Effector CD4-positive, alpha-beta T cell (primary cell): ENCODE data around the gene UPK2.
"Not testable (repeated sequence)": the region's sequence is repeated elsewhere in the genome, so short reads cannot be mapped to it uniquely, and the experiment has no call there.

Source experiments
- DNase-seq: peaks from one replicate; pipeline ENCODE4 v3.0.0-alpha.2; 2020

UPK2 gene

DNA sequence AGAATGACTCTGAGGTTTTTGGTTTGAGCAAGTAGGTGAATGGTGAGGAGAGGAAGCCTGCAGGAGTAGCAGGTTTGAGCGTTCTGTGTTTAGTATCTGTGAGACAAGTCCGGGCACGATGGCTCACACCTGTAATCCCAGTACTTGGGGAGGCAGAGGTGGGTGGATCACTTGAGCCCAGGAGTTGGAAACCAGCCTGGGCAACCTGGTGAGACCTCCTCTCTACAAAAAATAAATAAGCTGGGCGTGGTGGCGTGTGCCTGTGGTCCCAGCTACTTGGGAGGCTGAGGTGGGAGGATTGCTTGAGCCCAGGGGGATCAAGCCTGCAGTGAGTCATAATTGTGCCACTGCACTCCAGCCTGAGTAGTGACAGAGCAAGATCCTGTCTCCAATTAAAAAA, 32.2 kb downstream of the UPK2 start:
- no peak for DNase-seq

DNA sequence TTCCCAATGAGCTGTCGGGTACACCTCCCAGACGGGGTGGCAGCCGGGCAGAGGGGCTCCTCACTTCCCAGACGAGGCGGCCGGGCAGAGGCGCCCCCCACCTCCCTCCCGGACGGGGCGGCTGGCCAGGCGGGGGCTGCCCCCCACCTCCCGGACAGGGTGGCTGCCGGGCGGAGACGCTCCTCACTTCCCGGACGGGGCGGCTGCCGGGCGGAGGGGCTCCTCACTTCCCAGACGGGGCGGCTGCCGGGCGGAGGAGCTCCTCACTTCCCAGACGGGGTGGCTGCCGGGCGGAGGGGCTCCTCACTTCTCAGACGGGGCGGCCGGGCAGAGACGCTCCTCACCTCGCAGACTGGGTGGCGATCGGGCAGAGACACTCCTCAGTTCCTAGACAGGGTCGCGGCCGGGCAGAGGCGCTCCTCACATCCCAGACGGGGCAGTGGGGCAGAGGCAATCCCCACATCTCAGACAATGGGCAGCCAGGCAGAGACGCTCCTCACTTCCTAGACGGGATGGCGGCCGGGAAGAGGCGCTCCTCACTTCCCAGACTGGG, 35.5 kb downstream of the UPK2 start:
- not testable (repeated sequence) for DNase-seq

DNA sequence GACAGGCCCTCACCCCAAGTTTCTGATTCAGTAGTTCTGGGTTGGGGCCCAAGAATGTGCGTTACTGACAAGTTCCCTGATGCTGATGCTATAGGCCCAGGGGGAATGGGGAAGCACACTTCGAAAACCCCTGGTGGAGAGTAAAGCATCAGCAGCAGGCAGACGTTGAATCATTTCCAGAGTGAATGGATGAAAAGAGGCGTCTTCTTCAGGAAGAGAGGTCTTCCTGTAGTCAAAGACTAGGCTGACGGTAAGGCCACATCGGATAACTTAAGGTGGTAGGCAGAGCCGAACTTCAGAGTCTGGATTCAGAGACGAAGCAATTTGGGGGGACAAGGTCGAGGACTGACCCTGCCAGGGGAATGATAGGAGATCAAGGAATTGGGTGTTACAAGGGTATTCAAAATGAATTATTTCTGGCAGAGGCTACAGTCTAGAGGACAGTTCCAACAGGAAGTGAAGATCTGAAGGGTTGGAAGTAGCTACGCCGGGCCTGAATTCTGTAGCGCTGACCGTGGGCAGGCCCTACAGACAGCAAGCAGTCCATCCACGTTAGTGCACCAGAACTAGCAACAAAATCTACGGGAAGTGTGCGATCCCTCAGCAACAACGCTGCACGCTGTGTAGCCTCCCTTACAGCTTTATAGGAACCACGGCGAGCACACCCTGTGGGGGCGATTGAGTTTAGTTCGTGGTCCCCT, 41.0 kb downstream of the UPK2 start:
- DNase-seq = peak; percentile 25

DNA sequence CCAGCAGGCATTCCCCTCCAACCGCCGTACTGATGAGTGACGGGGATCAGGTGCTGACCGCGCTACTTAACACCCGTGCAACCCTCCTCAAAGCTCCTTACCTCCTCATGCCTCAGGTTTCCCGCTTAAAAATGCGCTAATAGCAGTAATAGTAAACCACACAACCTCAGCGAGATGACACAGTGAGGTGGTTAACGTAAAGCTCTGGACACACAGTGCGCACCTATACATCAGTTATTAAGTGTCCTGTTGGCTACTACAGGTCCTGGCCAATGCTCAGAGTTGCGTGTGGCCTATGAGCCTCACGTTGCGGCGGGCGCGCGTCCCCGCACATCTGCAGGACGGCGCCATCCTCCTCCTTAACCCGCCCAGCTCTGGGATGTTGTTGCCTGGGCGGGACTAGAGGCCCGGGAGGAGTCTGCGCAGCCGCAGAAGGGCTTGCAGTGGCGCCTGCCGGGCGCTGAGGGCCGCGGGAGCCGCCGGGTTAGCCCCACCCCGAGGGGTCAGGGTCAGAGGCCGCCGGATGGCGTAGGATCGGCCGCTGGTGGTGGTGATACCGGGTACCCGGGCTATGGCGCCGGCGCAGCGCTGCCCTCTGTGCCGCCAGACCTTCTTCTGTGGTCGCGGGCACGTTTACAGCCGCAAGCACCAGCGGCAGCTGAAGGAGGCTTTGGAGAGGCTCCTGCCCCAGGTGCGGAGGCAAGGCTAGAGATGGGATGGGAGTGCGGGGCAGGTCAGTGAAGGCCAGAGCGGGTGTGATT, 41.7 kb downstream of the UPK2 start, which contains the start of gene CENATAC:
TSS of gene CENATAC (plus strand) at position 512 of the 761 bp plus-strand sequence. CDS start at position 572, 60 bp downstream.
- DNase-seq = peak; percentile 95

DNA sequence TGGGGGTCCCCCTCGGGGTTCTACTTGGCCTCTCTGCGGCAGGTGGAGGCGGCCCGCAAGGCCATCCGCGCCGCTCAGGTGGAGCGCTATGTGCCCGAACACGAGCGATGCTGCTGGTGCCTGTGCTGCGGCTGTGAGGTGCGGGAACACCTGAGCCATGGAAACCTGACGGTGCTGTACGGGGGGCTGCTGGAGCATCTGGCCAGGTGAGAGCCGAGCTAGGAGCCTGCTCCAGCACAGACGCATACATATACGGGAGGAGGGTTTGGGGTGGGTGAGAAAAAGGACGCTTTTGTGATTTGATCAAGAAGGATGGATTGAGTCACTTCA, 42.3 kb downstream of the UPK2 start:
- peak; percentile 12 for DNase-seq

DNA sequence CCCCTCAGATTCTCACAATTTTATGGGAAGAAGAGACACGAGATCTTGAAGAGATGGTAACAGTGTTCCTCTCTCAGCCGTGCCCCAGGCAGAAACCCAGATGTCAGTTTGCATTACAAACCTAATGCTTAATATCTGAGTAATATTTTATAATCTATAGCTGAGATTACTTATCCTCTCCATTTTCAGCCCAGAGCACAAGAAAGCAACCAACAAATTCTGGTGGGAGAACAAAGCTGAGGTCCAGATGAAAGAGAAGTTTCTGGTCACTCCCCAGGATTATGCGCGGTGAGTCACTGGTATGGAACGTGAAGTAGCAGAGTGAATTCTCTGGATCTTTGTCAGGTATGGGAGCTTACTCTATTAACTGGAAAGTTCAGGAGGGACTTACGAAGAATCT, 42.7 kb downstream of the UPK2 start:
- DNase-seq = no peak

DNA sequence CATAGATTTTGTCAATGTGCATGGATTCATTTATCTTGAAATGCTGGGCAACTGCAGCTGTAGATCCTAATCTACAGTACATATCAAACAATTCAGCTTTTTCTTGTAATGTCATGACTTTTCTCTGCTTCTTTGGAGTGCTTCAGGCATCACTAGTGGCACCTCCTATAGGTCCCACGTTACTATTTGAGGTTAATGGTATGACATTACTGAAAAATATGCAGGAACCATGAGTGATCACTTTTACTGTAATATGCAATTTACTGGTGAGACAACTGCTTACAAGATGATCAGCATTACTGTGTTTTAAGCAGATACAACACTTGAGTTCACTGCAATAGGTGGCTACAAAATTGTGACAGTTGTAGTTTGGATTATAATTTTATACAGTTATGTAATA, 44.8 kb downstream of the UPK2 start:
- no peak for DNase-seq

DNA sequence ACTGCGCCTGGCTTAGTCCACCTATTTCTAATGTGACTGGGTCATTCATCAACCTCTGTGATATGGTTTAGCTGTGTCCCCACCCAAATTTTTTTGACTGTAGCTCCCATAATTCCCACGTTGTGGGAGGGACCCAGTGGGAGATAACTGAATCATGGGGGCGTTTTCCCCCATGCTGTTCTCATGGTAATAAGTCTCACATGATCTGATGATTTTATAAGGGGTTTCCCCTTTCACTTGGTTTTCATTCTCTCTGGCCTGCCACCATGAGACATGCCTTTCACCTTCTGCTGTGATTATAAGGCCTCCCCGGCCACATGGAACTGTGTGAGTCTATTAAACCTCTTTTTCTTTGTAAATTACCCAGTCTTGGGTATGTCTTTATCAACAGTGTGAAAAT, 50.6 kb downstream of the UPK2 start:
- no peak for DNase-seq
